Activated naive CD8-positive, alpha-beta T cell (primary cell): ENCODE results near the gene GLTP.
"Not testable (repeated sequence)": the region's sequence is repeated elsewhere in the genome, so short reads cannot be mapped to it uniquely, and the experiment has no call there.

ENCODE experiments used
- H3K27ac Mint-ChIP-seq: one replicate; pipeline ENCODE4 v1.8.0; 2021; ENCODE audit warnings: mixed read lengths
- H3K27me3 Mint-ChIP-seq: one replicate; pipeline ENCODE4 v1.8.0; 2021; ENCODE audit warnings: mixed read lengths
- H3K36me3 Mint-ChIP-seq: one replicate; pipeline ENCODE4 v1.8.0; 2021; ENCODE audit warnings: mixed read lengths
- H3K4me1 Mint-ChIP-seq: one replicate; pipeline ENCODE4 v1.8.0; 2021; ENCODE audit warnings: low read depth, mixed read lengths
- H3K4me3 Mint-ChIP-seq: one replicate; pipeline ENCODE4 v1.8.0; 2021; ENCODE audit warnings: mild to moderate bottlenecking, mixed read lengths
- H3K9me3 Mint-ChIP-seq: one replicate; pipeline ENCODE4 v1.8.0; 2021; ENCODE audit warnings: low read depth, mixed read lengths

Gene GLTP

DNA sequence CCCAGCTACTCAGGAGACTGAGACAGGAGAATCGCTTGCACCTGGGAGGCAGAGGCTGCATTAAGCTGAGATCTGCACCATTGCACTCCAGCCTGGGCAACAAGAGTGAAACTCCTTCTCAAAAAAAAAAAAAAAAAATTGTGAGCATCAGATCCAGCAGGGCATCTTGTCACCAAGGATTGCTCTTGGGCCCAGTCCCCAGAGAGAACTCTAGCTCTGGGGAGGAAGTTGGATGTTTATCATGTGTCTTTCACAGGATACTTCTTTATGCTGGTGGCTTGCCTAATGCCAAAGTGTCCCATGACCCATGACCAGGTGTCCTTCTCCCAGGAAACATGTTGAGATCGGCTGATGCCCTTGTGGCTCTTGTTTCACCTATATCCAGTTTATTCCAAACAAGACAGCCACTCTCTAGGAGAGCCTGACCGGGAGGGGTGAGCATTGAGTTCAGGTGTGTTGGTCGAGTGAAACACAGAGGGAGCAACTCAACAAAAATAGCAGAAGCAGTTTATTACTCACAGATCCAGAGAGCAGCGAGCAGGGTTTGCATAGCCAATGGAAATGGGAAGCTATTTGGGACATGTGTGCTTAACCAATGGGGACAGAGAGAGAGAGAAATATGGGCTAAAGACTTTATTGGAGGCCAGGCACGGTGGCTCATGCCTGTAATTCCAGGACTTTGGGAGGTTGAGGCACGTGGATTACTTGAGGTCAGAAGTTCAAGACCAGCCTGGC lies 13.1 kb upstream of the GLTP start:
- H3K4me3 Mint-ChIP-seq = no peak overlapping the region
- H3K27ac Mint-ChIP-seq = no peak overlapping the region
- no peaks in the 10 kb centered on the region for H3K9me3 Mint-ChIP-seq

DNA sequence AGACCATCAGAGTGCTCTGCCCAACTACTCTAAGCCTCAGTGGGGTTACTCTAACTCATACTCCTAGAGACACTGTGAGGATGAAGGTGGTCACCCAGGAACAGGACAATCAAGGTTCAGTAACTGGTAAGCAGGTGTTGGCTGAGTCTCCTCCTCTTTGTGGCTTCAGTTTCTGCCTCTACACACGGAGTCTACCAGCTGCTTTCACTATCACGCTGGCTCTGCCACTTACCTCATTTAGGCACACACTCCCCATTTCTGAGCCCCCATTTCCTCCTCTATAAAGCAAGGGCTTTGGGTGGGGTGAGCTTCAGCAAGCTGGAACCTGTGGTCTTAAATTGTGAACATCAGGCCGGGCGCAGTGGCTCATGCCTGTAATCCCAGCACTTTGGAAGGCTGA lies 12.4 kb upstream of the GLTP start:
- H3K4me1 Mint-ChIP-seq = peaks cover 33% of the 10 kb centered on the region
- no peaks in the 10 kb centered on the region for H3K27me3 Mint-ChIP-seq
- H3K9me3 Mint-ChIP-seq = no peaks in the 10 kb centered on the region
- H3K27ac Mint-ChIP-seq = no peak overlapping the region
- H3K36me3 Mint-ChIP-seq = no peaks in the 10 kb centered on the region
- H3K4me3 Mint-ChIP-seq = no peak overlapping the region

More for the DNA sequence above, 13.1 kb upstream of the GLTP start:
- no peaks in the 10 kb centered on the region for H3K27me3 Mint-ChIP-seq
- no peaks in the 10 kb centered on the region for H3K36me3 Mint-ChIP-seq
- peaks cover 26% of the 10 kb centered on the region for H3K4me1 Mint-ChIP-seq

DNA sequence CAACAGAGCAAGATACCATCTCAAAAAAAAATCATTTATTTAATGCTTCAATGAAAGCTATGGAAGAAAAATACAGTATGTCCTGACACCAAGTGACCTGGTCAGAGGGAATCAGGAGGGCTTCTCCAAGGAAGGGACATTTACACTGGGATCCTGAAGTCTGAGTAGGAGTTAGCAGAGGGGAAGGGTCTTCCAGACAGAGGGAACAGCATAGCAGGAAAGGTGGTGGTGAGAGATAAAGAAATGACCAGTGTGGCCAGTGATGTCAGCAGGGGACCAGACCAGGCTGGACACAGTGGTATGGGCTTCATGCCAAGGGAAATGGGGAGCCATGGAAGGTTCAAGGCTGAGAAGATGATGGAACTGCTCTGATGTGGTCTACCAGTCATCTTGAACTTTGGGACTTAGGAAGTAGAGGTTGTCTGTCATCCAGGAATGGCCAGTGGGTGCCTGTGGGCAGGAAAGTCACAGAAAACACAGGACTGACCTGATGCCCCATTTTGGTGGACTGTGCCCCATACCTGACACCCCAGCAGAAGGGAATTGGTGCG lies 11.9 kb upstream of the GLTP start:
- Mint-ChIP-seq H3K4me1 (peaks cover 37% of the 10 kb centered on the region), H3K27me3 (no peaks in the 10 kb centered on the region), H3K4me3 (no peak overlapping the region), H3K27ac (no peak overlapping the region), H3K9me3 (no peaks in the 10 kb centered on the region), H3K36me3 (no peaks in the 10 kb centered on the region)

DNA sequence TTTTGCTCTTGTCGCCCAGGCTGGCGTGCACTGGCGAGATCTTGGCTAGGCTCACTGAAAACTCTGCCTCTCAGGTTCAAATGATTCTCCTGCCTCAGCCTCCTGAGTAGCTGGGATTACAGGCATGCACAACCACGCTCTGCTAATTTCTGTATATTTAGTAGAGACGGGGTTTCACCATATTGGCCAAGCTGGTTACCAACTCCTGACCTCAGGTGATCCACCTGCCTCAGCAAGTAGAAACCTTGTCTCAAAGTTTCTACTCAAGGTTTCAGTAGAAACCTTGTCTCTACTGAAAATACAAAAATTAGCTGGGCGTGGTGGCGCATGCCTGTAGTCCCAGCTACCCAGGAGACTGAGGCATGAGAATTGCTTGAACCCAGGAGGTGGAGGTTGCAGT lies 11.4 kb upstream of the GLTP start:
- H3K4me3 Mint-ChIP-seq, H3K36me3 Mint-ChIP-seq, H3K27me3 Mint-ChIP-seq, H3K27ac Mint-ChIP-seq, H3K9me3 Mint-ChIP-seq: not testable (repeated sequence)
- peaks cover 37% of the 10 kb centered on the region for H3K4me1 Mint-ChIP-seq

DNA sequence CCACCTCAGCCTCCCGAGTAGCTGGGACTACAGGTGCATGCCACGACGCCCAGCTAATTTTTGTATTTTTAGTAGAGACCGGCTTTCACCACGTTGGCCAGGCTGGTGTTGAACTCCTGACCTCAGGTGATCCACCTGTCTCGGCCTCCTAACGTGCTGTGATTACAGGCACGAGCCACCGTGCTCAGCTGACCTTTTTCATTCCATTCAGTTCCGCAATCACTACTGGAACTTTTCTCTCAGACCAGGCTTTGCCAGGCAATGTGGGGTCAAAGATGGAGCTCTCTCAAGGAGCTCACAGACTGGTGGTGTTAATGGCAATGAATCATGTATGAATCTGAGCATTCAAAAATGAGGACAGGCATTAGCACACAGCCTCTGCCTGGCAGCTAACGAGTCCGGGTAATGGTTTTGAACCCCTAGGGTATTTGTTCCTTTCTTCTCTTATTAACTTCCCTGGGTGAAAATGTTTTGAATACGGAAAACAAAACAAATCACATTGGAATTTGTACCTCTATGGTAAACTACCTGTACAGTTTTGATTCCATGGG lies 10.4 kb upstream of the GLTP start:
- H3K4me1 Mint-ChIP-seq = peaks cover 37% of the 10 kb centered on the region
- H3K36me3 Mint-ChIP-seq = no peaks in the 10 kb centered on the region
- H3K27ac Mint-ChIP-seq = peak overlapping the region; percentile 58
- H3K27me3 Mint-ChIP-seq = no peaks in the 10 kb centered on the region
- no peak overlapping the region for H3K4me3 Mint-ChIP-seq
- H3K9me3 Mint-ChIP-seq = no peaks in the 10 kb centered on the region

DNA sequence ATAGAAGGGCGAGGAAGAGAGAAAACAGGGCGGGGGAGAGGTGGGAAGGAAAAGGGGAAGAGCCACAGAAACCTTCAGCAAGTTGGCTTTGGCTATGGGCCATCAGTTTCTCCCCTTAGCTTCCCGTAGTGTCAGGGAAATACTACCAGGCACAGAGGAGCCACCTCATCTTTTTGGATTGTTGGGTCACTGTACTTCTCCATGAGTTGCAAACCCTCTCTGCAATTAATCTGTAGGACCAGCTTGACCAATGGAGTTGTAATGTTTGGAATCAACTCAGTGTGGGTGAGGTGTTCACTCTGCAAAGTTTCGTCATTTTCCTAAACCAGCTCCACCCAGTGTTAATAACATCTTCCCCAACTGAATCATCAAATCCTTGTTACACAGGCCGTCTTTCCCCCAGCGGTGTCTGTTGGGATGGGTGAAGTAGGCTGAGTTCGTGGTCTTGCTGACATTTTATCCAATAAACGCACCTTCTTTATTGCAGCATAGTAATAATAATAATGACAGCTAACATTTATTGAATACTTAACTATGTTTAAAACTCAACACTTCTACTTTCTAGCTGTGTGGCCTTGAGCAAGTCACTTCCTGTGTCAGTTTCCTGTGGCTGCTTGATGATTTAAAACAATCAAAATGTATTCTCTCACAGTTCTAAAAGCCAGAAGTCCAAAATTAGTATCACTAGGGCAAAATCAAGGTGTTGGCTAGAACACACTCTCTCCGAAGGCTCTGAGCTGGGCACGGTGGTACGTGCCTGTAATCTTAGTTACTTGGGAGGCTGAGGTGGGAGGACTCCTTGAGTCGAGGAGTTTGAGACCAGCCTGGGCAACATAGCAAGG lies 8.1 kb upstream of the GLTP start:
- H3K27me3 Mint-ChIP-seq = no peaks in the 10 kb centered on the region
- H3K36me3 Mint-ChIP-seq = no peaks in the 10 kb centered on the region
- peaks cover 37% of the 10 kb centered on the region for H3K4me1 Mint-ChIP-seq
- no peaks in the 10 kb centered on the region for H3K9me3 Mint-ChIP-seq
- peak overlapping the region; percentile 33 for H3K4me3 Mint-ChIP-seq
- peak overlapping the region; percentile 87 for H3K27ac Mint-ChIP-seq

DNA sequence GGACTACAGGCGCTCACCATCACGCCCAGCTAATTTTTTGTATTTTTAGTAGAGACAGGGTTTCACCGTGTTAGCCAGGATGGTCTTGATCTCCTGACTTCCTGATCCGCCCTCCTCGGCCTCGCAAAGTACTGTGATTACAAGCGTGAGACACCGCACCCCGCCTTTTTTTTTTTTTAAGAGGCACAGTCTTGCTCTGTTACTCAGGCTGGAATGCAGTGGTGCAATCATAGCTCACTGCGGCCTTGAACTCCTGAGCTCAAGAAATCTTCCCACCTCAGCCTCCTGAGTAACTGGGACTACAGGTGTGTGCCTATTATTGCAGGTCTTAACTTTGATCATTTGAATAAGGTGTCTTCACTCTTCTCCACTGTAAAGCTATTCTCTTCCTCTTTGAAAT lies 5.3 kb upstream of the GLTP start:
- H3K4me1 Mint-ChIP-seq = peaks cover 36% of the 10 kb centered on the region
- no peaks in the 10 kb centered on the region for H3K36me3 Mint-ChIP-seq
- no peak overlapping the region for H3K4me3 Mint-ChIP-seq
- H3K27ac Mint-ChIP-seq = no peak overlapping the region
- H3K9me3 Mint-ChIP-seq = no peaks in the 10 kb centered on the region
- H3K27me3 Mint-ChIP-seq = no peaks in the 10 kb centered on the region

DNA sequence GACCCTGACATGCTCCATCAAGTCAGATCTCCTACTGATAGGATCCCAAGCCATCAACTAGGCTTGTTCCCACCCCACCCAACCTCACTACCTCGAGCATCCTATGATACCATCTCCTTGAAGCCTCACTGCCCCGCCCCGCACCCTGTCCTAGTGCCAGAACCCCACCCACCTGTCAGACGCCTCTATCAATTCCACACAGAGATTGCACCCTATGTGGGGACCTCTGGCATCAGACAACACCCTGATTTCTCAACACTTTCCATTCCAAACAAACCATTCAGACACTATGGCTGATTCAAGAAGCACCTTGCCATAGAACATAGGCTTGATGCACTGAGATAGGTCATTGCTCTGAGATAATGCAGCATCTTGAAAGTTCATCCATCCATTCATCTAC lies 3.1 kb upstream of the GLTP start:
- Mint-ChIP-seq H3K9me3 (no peaks in the 10 kb centered on the region), H3K4me3 (no peak overlapping the region), H3K27ac (no peak overlapping the region), H3K36me3 (no peaks in the 10 kb centered on the region), H3K27me3 (no peaks in the 10 kb centered on the region), H3K4me1 (peaks cover 37% of the 10 kb centered on the region)

DNA sequence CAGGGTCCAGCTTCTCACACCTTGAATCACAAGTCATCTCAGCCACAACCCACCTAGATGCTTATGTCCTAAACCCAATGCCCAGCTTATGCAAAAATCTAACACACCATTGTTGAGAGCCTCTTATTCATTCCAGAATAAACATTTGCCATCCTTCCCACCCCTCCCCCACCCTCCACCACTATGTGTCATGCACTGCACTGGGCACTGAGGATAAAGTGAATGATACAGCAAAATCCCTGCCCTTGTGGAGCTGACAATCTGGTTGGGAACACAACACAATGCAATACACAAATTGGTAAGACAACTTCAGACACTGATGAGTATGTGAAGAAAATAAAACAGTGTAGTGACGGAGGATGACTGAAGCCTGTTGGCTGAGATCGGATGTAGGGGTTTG lies 1.4 kb upstream of the GLTP start:
- no peaks in the 10 kb centered on the region for H3K27me3 Mint-ChIP-seq
- no peak overlapping the region for H3K27ac Mint-ChIP-seq
- peak overlapping the region; percentile 88 for H3K4me3 Mint-ChIP-seq
- H3K36me3 Mint-ChIP-seq = no peaks in the 10 kb centered on the region
- peaks cover 42% of the 10 kb centered on the region for H3K4me1 Mint-ChIP-seq
- no peaks in the 10 kb centered on the region for H3K9me3 Mint-ChIP-seq

DNA sequence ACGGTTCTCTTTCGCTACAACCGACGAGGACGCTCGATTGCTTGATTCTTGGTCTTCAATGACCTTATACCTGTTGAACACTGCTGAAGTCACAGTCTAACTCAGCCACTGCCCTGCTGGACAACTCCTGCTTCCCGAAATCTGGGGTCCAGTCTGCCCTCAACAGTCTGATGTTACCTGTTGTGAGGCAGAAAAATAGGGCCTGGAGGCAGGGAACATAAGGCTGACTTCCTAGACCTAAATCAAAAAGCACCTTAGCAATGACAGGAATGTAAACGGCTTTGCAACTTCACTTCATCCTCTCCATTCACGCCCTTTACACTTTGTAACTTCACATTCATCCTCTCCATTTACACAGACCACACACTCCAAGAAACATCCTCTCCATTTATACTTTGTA lies 597 bp upstream of the GLTP start:
- Mint-ChIP-seq H3K9me3 (no peaks in the 10 kb centered on the region), H3K4me3 (peak overlapping the region; percentile 88), H3K27ac (peak overlapping the region; percentile 84), H3K36me3 (no peaks in the 10 kb centered on the region), H3K4me1 (peaks cover 48% of the 10 kb centered on the region), H3K27me3 (no peaks in the 10 kb centered on the region)

DNA sequence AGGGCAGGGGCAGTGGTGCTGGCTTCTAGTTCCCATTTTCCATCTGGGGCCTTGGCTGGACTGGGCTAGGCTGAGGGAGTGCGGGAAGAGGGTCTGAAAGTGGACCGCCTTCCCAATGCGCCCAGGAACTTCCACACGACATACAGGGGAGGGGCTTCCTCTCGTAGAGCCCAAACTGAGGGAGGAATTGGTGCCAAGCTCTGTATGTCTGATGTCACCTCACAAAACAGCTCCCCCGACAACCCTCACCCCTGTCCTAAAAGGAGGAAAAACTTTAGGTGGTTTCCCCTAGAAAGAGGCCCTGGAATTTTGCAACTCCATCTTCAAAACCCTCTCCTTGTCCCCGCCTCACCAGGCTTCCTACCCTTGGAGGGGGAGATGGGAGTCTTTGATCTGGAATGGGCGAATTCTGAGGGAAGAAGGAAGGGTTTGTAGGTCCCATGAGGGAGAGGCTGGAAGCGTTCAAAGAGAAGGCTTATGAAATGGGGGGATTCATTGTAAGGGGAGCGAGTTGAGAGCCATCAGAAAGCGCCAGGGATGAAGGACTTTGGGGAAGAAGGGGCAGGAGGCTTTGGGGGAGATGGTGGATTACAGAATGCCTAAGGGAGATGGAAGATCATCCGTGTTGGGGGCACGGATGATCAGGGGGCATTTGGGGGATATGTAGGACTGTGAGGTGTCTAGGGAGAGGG lies 844 bp downstream of the GLTP start:
- H3K27ac Mint-ChIP-seq = peak overlapping the region; percentile 87
- H3K27me3 Mint-ChIP-seq = no peaks in the 10 kb centered on the region
- H3K4me1 Mint-ChIP-seq = peaks cover 57% of the 10 kb centered on the region
- H3K36me3 Mint-ChIP-seq = no peaks in the 10 kb centered on the region
- peak overlapping the region; percentile 95 for H3K4me3 Mint-ChIP-seq
- H3K9me3 Mint-ChIP-seq = no peaks in the 10 kb centered on the region

DNA sequence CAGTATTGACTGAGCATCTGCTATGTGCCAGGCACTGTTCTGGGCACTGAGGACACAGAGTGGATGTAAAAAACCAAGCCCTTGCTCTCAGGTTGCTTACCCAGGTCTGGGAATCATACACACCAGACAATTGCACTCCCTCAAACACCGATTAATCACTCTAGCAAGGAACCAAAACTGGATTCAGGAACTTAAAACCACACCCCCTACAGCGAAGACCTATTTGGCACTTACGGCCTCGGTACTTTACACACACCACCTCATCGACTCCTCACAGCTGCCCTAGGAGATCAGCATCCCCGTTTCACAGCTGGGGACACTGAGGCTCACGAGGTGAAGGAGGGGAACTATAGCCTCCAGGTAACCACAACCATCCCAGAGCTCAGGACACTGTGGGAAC lies 1.6 kb downstream of the GLTP start:
- Mint-ChIP-seq H3K4me3 (peak overlapping the region; percentile 95), H3K36me3 (no peaks in the 10 kb centered on the region), H3K4me1 (peaks cover 57% of the 10 kb centered on the region), H3K27me3 (no peaks in the 10 kb centered on the region), H3K27ac (peak overlapping the region; percentile 75), H3K9me3 (no peaks in the 10 kb centered on the region)

DNA sequence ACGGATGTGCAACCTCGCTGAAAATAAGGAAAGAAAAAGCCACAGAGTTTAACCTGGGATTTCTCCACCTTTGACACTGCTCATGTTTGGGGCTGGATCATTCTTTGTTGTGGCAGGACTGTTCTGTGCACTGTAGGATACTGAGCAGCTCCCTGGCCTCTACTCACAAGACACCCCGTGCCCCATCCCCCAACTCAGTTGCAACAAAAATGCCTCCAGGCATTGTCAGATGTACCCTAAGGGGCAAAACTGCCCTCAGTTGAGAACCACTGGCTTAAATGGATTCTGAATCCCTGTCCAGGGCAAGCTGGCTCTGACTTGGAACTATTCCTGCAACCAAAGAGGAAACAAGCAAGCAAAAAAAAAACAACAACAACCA lies 2.1 kb downstream of the GLTP start:
- peaks cover 57% of the 10 kb centered on the region for H3K4me1 Mint-ChIP-seq
- no peaks in the 10 kb centered on the region for H3K36me3 Mint-ChIP-seq
- H3K4me3 Mint-ChIP-seq = peak overlapping the region; percentile 95
- H3K27me3 Mint-ChIP-seq = no peaks in the 10 kb centered on the region
- H3K27ac Mint-ChIP-seq = no peak overlapping the region
- no peaks in the 10 kb centered on the region for H3K9me3 Mint-ChIP-seq

DNA sequence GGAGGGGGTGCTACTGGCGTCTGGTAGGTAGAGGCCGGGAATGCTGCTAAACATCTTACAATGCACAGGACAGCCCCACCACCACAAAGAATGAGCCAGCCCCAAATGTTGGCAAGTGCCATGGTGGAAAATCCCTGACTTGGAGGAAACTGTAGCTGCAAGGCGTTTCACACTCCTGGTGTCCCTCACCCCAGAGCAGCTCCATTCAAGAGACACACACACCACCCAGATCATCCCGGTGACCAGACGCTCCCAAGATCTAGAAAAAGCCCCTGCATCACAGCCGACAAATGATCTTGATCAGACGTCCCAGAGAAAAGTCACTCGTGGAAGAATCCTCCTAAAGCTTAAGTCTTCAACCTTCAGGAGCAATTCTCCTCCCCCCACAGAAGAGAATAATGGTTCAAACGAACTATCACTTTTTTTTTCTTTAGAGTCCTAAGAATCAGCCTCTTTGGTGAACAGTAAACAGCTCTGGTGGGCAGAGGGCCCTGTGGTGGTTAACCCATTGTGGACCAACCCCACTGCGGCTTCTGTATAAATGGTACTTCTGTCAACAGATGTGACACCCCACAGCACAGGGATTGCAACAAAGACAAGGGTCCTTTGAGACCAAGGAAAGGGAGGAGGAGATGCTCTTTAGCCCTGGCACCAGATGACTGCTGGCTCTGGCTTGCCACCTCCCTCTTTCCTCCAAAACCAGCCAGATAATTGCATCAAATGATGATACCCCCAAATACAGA lies 2.7 kb downstream of the GLTP start:
- no peak overlapping the region for H3K27ac Mint-ChIP-seq
- peaks cover 57% of the 10 kb centered on the region for H3K4me1 Mint-ChIP-seq
- H3K9me3 Mint-ChIP-seq = no peaks in the 10 kb centered on the region
- H3K36me3 Mint-ChIP-seq = no peaks in the 10 kb centered on the region
- no peaks in the 10 kb centered on the region for H3K27me3 Mint-ChIP-seq
- peak overlapping the region; percentile 64 for H3K4me3 Mint-ChIP-seq
